Measurements from ENCODE around the gene COPG1. TPM values are rescaled to one million over a fixed set of nuclear protein-coding genes. Genes with fewer than 3 reads are reported as not detected.

The COPG1 gene
- total RNA-seq, 3 donors from 2014 or later, result 157 to 274 (median 228) TPM

DNA sequence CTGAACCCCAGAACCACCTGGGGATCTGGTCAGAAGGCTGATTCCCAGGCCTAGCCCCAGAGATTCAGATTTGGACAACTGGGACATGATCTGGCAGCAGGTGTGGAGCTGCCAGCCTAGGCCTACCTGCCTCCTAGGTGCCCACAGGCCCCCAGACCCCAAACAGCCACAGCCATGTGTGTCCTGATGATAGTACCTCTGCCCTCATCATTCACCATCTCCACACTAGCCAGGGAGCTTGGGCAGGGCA is 63.9 kb downstream of the COPG1 start:
- intact Hi-C loops (cut with DNase I, micrococcal nuclease), result no loop called here
- H3K36me3 ChIP-seq (ENCODE audit: low read depth), result no peaks in the 10 kb centered on the region
- ATAC-seq (no peak), DNase-seq (no peak)
- H3K4me1 ChIP-seq (ENCODE audit: low read depth), result peaks cover 16% of the 10 kb centered on the region
- TF ChIP-seq, protein P1, sequence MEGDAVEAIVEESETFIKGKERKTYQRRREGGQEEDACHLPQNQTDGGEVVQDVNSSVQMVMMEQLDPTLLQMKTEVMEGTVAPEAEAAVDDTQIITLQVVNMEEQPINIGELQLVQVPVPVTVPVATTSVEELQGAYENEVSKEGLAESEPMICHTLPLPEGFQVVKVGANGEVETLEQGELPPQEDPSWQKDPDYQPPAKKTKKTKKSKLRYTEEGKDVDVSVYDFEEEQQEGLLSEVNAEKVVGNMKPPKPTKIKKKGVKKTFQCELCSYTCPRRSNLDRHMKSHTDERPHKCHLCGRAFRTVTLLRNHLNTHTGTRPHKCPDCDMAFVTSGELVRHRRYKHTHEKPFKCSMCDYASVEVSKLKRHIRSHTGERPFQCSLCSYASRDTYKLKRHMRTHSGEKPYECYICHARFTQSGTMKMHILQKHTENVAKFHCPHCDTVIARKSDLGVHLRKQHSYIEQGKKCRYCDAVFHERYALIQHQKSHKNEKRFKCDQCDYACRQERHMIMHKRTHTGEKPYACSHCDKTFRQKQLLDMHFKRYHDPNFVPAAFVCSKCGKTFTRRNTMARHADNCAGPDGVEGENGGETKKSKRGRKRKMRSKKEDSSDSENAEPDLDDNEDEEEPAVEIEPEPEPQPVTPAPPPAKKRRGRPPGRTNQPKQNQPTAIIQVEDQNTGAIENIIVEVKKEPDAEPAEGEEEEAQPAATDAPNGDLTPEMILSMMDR (IDR thresholded peaks at IDR 0.05), result no peak
- H3K4me3 ChIP-seq, result no peak overlapping the region
- no peaks in the 10 kb centered on the region for H3K9me3 ChIP-seq

- ATAC-seq, result no peak
- intact Hi-C loops (cut with DNase I, micrococcal nuclease), result no loop called here
Measured at GRCh38 chr3:129313665-129314385, 64.4 kb downstream of the COPG1 start.

GRCh38 chr3:129314386-129315222 is 65.2 kb downstream of the COPG1 start:
- intact Hi-C loops (cut with DNase I, micrococcal nuclease), result no loop called here
- H3K4me3 ChIP-seq, result peak overlapping the region; percentile 56
- peak; percentile 44 for ATAC-seq
- peak; percentile 81 to 83 (median 83) for DNase-seq
- peaks cover 16% of the 10 kb centered on the region for H3K4me1 ChIP-seq (ENCODE audit: low read depth)
- no peaks in the 10 kb centered on the region for H3K36me3 ChIP-seq (ENCODE audit: low read depth)
- no peaks in the 10 kb centered on the region for H3K9me3 ChIP-seq
- TF ChIP-seq, protein P1 (IDR thresholded peaks at IDR 0.05), result no peak

More at GRCh38 chr3:129313665-129314385, 64.4 kb downstream of the COPG1 start:
- H3K4me3 ChIP-seq, result no peak overlapping the region
- TF ChIP-seq, protein P1 (IDR thresholded peaks at IDR 0.05), result no peak
- DNase-seq, result no peak
- H3K36me3 ChIP-seq (ENCODE audit: low read depth), result no peaks in the 10 kb centered on the region
- H3K9me3 ChIP-seq, result no peaks in the 10 kb centered on the region
- H3K4me1 ChIP-seq (ENCODE audit: low read depth), result peaks cover 16% of the 10 kb centered on the region

DNA sequence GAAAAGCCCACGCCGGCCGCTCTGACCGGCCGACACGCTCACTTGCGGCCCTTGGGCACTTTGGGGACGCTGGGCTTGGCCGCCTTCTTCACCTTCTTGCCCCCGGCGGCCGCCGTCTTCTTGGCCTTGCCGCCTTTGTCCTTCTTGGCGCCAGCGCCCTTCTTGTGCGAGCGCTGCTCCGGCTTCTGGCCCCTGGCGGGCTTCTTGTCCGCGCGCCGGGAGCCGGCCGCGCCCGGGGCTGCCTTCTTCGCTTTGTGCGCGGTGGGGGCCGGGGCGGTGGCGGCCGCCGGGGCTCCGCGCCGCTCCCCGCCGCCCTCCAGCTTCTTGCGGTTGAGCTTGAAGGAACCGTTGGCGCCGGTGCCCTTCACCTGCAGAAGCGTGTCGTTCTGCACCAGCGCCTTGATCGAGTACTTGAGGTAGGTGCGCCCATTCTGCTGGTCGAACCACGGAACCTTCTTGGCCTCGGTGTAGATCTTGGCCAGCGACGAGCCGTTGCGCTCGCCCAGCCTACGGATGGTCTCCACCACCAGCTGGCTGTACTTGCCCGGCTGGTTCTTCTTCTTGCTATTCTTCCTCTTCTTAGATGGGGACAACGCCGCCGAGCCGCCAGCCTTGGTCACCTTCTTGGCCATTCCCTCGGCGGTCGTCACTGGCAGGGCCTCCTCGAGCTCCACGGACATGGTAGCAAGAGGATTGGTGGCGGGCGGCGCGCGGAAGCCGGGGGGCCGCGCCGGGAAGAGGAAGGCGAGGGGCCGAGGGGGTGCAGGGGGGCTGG is 66.0 kb downstream of the COPG1 start:
- peak overlapping the region; percentile 56 for H3K4me3 ChIP-seq
- no peaks in the 10 kb centered on the region for H3K36me3 ChIP-seq (ENCODE audit: low read depth)
- peaks cover 16% of the 10 kb centered on the region for H3K4me1 ChIP-seq (ENCODE audit: low read depth)
- peak; percentile 46 to 71 (median 66) for DNase-seq
- TF ChIP-seq, protein P1 (IDR thresholded peaks at IDR 0.05), result no peak
- intact Hi-C loops (cut with DNase I, micrococcal nuclease), result no loop called here
- no peaks in the 10 kb centered on the region for H3K9me3 ChIP-seq
- peak; percentile 15 for ATAC-seq

DNA sequence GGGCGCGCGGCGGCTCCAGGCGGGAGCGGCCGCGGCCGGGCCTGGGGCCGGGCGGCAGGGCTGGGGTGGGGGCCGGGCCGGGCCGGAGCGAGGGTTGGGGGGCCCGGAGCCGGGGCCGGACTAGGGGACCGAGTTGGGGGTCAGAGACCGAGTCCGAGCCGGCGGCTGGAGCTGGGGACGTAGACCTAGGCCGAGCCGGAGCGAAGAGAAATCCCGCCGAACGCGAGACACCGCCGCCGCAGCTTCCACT is 66.5 kb downstream of the COPG1 start:
- Histone ChIP-seq H3K9me3 (no peaks in the 10 kb centered on the region), H3K36me3 (ENCODE audit: low read depth) (no peaks in the 10 kb centered on the region), H3K4me3 (peak overlapping the region; percentile 56), H3K4me1 (ENCODE audit: low read depth) (peaks cover 16% of the 10 kb centered on the region)
- DNase-seq, result no peak
- intact Hi-C loops (cut with DNase I, micrococcal nuclease), result no loop called here
- no peak for ATAC-seq
- TF ChIP-seq, protein P1 (IDR thresholded peaks at IDR 0.05), result no peak

Measured in mucosa of descending colon (tissue), 3 donors.